Epidermal melanocyte (primary cell): ENCODE results near the gene IFNA1.
"Not testable (repeated sequence)": the region's sequence is repeated elsewhere in the genome, so short reads cannot be mapped to it uniquely, and the experiment has no call there.

ENCODE experiments used
- DNase-seq: peaks from one replicate; pipeline ENCODE4 v3.0.0; 2011; ENCODE audit warnings: low spot score; ENCODE audit not compliant: insufficient read length

The IFNA1 gene

GRCh38 chr9:21443849-21444625 is 3.8 kb downstream of the IFNA1 start:
- DNase-seq, result no peak

- not testable (repeated sequence) for DNase-seq
Measured at GRCh38 chr9:21449312-21449711, 9.1 kb downstream of the IFNA1 start.

- no peak for DNase-seq
Measured at GRCh38 chr9:21450733-21451394, 10.6 kb downstream of the IFNA1 start.

GRCh38 chr9:21452681-21453080 is 12.4 kb downstream of the IFNA1 start:
- DNase-seq, result no peak

GRCh38 chr9:21454149-21454548 is 13.9 kb downstream of the IFNA1 start:
- no peak for DNase-seq

GRCh38 chr9:21455320-21455719 is 15.1 kb downstream of the IFNA1 start:
- DNase-seq, result no peak

GRCh38 chr9:21461377-21461776 is 21.1 kb downstream of the IFNA1 start:
- DNase-seq, result no peak

GRCh38 chr9:21465138-21465537 is 24.9 kb downstream of the IFNA1 start:
- no peak for DNase-seq

GRCh38 chr9:21465859-21466518 is 25.8 kb downstream of the IFNA1 start:
- peak; percentile 34 for DNase-seq

- DNase-seq, result no peak
Measured at GRCh38 chr9:21470126-21470525, 29.9 kb downstream of the IFNA1 start.

- DNase-seq, result no peak
Measured at GRCh38 chr9:21473236-21473635, 33.0 kb downstream of the IFNA1 start.

- no peak for DNase-seq
Measured at GRCh38 chr9:21477466-21477865, 37.2 kb downstream of the IFNA1 start.

- no peak for DNase-seq
Measured at GRCh38 chr9:21479152-21479702, 39.0 kb downstream of the IFNA1 start.

GRCh38 chr9:21481470-21482056 is 41.3 kb downstream of the IFNA1 start:
- DNase-seq, result no peak

- no peak for DNase-seq
Measured at GRCh38 chr9:21482213-21482612, 42.0 kb downstream of the IFNA1 start, which contains the start of gene IFNE. Gene IFNE, minus strand, starts transcription at chr9:21482313. Its CDS starts 619 bp downstream, at chr9:21481694.
